HG02938 (cell line): ENCODE data around the gene FNDC11.
"Not testable (repeated sequence)": the region's sequence is repeated elsewhere in the genome, so short reads cannot be mapped to it uniquely, and the experiment has no call there.

Experiments used
- ATAC-seq: cut with Tn5 transposase; IDR thresholded peaks from one replicate; pipeline ENCODE4 v1.9.1; 2021; ENCODE audit warnings: mild to moderate bottlenecking, moderate library complexity; ENCODE audit not compliant: unreplicated experiment

FNDC11 gene

GRCh38 chr20:63595416-63596127 lies 41.6 kb downstream of the FNDC11 start:
- ATAC-seq: no peak

- no peak for ATAC-seq
These were observed 42.5 kb downstream of the FNDC11 start for GRCh38 chr20:63596423-63596822.

DNA sequence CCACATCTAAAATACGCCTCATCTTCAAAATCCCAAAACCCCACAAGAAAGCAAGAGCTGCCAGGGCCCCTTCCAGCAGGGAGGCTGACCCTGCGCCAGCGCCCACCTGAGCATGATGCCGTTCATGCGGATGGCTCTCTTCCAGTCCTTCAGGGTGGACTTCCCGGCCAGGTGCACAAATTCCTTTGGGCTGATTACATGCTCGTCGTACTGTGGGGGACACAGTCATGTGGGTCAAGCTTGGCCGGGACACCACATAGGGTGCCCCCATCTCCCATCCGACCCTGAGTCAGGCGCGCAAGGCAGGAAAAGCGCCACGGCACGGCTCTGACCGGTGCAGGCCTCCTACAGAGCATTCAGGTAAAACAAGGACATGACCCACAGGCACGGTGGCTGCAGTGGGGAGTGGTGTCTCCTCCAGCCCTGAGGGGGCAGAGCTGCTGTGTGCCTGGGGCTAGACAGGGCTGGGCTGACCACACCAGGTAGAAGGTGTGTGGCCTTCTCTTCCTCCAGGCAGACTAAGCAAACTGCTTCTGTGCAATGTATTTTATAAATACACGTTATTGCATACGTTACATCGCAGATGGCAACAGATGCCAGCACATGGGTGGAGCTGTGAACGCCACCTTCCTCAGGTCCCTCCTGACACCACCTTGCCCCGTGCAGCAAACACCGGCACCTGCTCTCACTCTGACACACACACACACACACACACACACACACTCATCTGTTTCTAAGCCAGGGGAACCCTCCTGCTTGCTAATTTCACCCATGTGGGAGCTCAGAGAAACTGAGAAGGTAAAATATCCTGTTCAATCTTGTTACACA lies 43.9 kb downstream of the FNDC11 start:
- no peak for ATAC-seq

- no peak for ATAC-seq
These were observed 44.8 kb downstream of the FNDC11 start for GRCh38 chr20:63598479-63599395.

- ATAC-seq: no peak
These were observed 45.6 kb downstream of the FNDC11 start for GRCh38 chr20:63599396-63600050.

GRCh38 chr20:63601679-63602078 lies 47.7 kb downstream of the FNDC11 start:
- ATAC-seq: not testable (repeated sequence)

DNA sequence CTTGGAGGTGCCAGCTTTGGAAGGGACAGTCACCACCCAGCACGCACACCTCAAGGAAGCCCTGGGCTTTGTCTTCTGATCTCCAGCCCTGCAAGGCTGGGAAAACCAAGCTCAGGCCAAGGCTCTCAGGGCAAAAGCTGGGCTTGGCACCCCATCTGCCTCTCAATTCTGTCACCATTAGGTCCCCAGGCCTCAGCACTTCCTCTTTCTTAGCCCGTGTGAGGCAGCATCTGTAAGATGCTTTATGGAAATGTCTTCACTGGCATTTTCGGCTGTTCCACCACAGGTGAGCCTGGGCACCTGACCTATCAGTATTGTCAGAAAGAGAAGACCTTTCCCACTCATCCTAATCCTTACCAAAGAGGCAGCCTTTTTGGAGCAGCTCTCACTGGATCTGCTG lies 48.4 kb downstream of the FNDC11 start:
- no peak for ATAC-seq
